ENCODE data around the gene C2CD4C. TPM values are rescaled to one million over a fixed set of nuclear protein-coding genes. Genes with fewer than 3 reads are reported as not detected.
"Not testable (repeated sequence)": the region's sequence is repeated elsewhere in the genome, so short reads cannot be mapped to it uniquely, and the experiment has no call there.

C2CD4C gene
- total RNA-seq, 1 experiment from 2014 or later = 9.8 TPM

DNA sequence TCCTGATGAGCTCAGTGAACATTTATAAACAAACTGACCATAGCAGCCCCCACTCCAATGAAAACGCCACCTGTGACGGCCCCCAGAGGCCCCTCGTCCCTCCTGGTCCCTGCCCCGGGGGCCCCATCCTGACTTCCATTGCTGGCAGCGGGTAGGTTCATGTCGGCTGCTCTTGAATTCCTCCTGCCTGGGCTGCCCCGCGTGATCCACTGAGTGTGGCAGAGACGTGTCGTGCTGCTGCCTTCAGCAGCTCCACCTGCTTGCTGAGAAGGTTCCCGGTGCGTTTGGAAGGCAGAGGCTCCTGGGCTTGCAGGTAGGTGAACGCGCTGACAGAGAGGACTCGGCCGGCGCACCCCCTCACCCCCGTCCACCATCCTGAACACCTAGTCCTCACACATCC is 11.6 kb downstream of the C2CD4C start (continued):
- TF ChIP-seq CBFB (CRISPR knock-in tag; IDR thresholded peaks at IDR 0.05; ENCODE audit: low read depth) = no peak
- TF ChIP-seq, protein P1, sequence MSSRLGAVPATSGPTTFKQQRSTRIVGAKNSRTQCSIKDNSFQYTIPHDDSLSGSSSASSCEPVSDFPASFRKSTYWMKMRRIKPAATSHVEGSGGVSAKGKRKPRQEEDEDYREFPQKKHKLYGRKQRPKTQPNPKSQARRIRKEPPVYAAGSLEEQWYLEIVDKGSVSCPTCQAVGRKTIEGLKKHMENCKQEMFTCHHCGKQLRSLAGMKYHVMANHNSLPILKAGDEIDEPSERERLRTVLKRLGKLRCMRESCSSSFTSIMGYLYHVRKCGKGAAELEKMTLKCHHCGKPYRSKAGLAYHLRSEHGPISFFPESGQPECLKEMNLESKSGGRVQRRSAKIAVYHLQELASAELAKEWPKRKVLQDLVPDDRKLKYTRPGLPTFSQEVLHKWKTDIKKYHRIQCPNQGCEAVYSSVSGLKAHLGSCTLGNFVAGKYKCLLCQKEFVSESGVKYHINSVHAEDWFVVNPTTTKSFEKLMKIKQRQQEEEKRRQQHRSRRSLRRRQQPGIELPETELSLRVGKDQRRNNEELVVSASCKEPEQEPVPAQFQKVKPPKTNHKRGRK (CRISPR knock-in tag; IDR thresholded peaks at IDR 0.05; ENCODE audit: borderline replicate concordance) = no peak
- no peak for TF ChIP-seq MXD4 (CRISPR knock-in tag; IDR thresholded peaks at IDR 0.05; ENCODE audit: borderline replicate concordance)
- TF ChIP-seq, protein P2, sequence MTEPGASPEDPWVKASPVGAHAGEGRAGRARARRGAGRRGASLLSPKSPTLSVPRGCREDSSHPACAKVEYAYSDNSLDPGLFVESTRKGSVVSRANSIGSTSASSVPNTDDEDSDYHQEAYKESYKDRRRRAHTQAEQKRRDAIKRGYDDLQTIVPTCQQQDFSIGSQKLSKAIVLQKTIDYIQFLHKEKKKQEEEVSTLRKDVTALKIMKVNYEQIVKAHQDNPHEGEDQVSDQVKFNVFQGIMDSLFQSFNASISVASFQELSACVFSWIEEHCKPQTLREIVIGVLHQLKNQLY (CRISPR knock-in tag; IDR thresholded peaks at IDR 0.05) = no peak
- no peak for TF ChIP-seq NFYB (CRISPR knock-in tag; conservative IDR thresholded peaks at IDR 0.05; ENCODE audit: low read depth)
- TF ChIP-seq GTF2I (CRISPR knock-in tag; conservative IDR thresholded peaks at IDR 0.05) = no peak
- TF ChIP-seq RORB (CRISPR knock-in tag; IDR thresholded peaks at IDR 0.05) = no peak
- TF ChIP-seq, protein P3, sequence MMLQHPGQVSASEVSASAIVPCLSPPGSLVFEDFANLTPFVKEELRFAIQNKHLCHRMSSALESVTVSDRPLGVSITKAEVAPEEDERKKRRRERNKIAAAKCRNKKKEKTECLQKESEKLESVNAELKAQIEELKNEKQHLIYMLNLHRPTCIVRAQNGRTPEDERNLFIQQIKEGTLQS (CRISPR knock-in tag; conservative IDR thresholded peaks at IDR 0.05) = no peak
- TF ChIP-seq JUN (CRISPR knock-in tag; IDR thresholded peaks at IDR 0.05) = no peak
- TF ChIP-seq, protein P4, sequence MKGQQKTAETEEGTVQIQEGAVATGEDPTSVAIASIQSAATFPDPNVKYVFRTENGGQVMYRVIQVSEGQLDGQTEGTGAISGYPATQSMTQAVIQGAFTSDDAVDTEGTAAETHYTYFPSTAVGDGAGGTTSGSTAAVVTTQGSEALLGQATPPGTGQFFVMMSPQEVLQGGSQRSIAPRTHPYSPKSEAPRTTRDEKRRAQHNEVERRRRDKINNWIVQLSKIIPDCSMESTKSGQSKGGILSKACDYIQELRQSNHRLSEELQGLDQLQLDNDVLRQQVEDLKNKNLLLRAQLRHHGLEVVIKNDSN (CRISPR knock-in tag; IDR thresholded peaks at IDR 0.05) = no peak
- no peak for TF ChIP-seq ESRRA (CRISPR knock-in tag; IDR thresholded peaks at IDR 0.05; ENCODE audit: borderline replicate concordance)

- H3K36me3 Mint-ChIP-seq = peaks cover 9% of the 10 kb centered on the region
- CTCF ChIA-PET = no interaction called here
- H3K9me3 Mint-ChIP-seq = peaks cover 19% of the 10 kb centered on the region
- TF ChIP-seq IRF2 (CRISPR knock-in tag; IDR thresholded peaks at IDR 0.05; ENCODE audit: borderline replicate concordance, low read depth) = no peak
- TF ChIP-seq FOXK1 (CRISPR knock-in tag; IDR thresholded peaks at IDR 0.05) = no peak
- no peak for TF ChIP-seq RELA (CRISPR knock-in tag; IDR thresholded peaks at IDR 0.05; ENCODE audit: borderline replicate concordance)
- no peak for TF ChIP-seq ZNF671 (CRISPR knock-in tag; IDR thresholded peaks at IDR 0.05)
- TF ChIP-seq, protein P5, sequence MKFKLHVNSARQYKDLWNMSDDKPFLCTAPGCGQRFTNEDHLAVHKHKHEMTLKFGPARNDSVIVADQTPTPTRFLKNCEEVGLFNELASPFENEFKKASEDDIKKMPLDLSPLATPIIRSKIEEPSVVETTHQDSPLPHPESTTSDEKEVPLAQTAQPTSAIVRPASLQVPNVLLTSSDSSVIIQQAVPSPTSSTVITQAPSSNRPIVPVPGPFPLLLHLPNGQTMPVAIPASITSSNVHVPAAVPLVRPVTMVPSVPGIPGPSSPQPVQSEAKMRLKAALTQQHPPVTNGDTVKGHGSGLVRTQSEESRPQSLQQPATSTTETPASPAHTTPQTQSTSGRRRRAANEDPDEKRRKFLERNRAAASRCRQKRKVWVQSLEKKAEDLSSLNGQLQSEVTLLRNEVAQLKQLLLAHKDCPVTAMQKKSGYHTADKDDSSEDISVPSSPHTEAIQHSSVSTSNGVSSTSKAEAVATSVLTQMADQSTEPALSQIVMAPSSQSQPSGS (CRISPR knock-in tag; IDR thresholded peaks at IDR 0.05; ENCODE audit: borderline replicate concordance, low read depth) = no peak
- TF ChIP-seq, protein P6, sequence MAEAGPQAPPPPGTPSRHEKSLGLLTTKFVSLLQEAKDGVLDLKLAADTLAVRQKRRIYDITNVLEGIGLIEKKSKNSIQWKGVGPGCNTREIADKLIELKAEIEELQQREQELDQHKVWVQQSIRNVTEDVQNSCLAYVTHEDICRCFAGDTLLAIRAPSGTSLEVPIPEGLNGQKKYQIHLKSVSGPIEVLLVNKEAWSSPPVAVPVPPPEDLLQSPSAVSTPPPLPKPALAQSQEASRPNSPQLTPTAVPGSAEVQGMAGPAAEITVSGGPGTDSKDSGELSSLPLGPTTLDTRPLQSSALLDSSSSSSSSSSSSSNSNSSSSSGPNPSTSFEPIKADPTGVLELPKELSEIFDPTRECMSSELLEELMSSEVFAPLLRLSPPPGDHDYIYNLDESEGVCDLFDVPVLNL (CRISPR knock-in tag; IDR thresholded peaks at IDR 0.05; ENCODE audit: borderline replicate concordance, low read depth) = no peak
- no peak for TF ChIP-seq ESRRA (CRISPR knock-in tag; IDR thresholded peaks at IDR 0.05; ENCODE audit: borderline replicate concordance)
- TF ChIP-seq JAZF1 (CRISPR knock-in tag; IDR thresholded peaks at IDR 0.05) = no peak
- TF ChIP-seq, protein P7, sequence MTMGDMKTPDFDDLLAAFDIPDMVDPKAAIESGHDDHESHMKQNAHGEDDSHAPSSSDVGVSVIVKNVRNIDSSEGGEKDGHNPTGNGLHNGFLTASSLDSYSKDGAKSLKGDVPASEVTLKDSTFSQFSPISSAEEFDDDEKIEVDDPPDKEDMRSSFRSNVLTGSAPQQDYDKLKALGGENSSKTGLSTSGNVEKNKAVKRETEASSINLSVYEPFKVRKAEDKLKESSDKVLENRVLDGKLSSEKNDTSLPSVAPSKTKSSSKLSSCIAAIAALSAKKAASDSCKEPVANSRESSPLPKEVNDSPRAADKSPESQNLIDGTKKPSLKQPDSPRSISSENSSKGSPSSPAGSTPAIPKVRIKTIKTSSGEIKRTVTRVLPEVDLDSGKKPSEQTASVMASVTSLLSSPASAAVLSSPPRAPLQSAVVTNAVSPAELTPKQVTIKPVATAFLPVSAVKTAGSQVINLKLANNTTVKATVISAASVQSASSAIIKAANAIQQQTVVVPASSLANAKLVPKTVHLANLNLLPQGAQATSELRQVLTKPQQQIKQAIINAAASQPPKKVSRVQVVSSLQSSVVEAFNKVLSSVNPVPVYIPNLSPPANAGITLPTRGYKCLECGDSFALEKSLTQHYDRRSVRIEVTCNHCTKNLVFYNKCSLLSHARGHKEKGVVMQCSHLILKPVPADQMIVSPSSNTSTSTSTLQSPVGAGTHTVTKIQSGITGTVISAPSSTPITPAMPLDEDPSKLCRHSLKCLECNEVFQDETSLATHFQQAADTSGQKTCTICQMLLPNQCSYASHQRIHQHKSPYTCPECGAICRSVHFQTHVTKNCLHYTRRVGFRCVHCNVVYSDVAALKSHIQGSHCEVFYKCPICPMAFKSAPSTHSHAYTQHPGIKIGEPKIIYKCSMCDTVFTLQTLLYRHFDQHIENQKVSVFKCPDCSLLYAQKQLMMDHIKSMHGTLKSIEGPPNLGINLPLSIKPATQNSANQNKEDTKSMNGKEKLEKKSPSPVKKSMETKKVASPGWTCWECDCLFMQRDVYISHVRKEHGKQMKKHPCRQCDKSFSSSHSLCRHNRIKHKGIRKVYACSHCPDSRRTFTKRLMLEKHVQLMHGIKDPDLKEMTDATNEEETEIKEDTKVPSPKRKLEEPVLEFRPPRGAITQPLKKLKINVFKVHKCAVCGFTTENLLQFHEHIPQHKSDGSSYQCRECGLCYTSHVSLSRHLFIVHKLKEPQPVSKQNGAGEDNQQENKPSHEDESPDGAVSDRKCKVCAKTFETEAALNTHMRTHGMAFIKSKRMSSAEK (CRISPR knock-in tag; IDR thresholded peaks at IDR 0.05; ENCODE audit: borderline replicate concordance) = no peak
- no peaks in the 10 kb centered on the region for H3K4me1 Mint-ChIP-seq
- H3K27me3 Mint-ChIP-seq (ENCODE audit: low read depth) = peaks cover 2% of the 10 kb centered on the region; the same call in 1 of the 2 replicates
- H3K27ac Mint-ChIP-seq = no peak overlapping the region
- no peak overlapping the region for H3K4me3 Mint-ChIP-seq
- no peak for ATAC-seq
- no peak for DNase-seq (ENCODE audit: low spot score)
- POLR2A ChIA-PET = no interaction called here
These were observed 13.5 kb downstream of the C2CD4C start for GRCh38 chr19:395467-395866.

- DNase-seq (ENCODE audit: low spot score); ATAC-seq; H3K4me1 Mint-ChIP-seq; H3K36me3 Mint-ChIP-seq; POLR2A ChIA-PET; H3K4me3 Mint-ChIP-seq; H3K27ac Mint-ChIP-seq; H3K27me3 Mint-ChIP-seq (ENCODE audit: low read depth); CTCF ChIA-PET: not testable (repeated sequence)
- peaks cover 19% of the 10 kb centered on the region for H3K9me3 Mint-ChIP-seq
These were observed 14.1 kb downstream of the C2CD4C start for GRCh38 chr19:394857-395256.

- H3K27me3 Mint-ChIP-seq (ENCODE audit: low read depth); ATAC-seq; DNase-seq (ENCODE audit: low spot score); H3K4me3 Mint-ChIP-seq; H3K27ac Mint-ChIP-seq; CTCF ChIA-PET; POLR2A ChIA-PET; H3K4me1 Mint-ChIP-seq; H3K36me3 Mint-ChIP-seq: not testable (repeated sequence)
- peaks cover 19% of the 10 kb centered on the region for H3K9me3 Mint-ChIP-seq
These were observed 15.4 kb downstream of the C2CD4C start for GRCh38 chr19:393560-393959.

Measured in WTC11 (cell line).